ENCODE data around the gene PARD3.

The PARD3 gene

DNA sequence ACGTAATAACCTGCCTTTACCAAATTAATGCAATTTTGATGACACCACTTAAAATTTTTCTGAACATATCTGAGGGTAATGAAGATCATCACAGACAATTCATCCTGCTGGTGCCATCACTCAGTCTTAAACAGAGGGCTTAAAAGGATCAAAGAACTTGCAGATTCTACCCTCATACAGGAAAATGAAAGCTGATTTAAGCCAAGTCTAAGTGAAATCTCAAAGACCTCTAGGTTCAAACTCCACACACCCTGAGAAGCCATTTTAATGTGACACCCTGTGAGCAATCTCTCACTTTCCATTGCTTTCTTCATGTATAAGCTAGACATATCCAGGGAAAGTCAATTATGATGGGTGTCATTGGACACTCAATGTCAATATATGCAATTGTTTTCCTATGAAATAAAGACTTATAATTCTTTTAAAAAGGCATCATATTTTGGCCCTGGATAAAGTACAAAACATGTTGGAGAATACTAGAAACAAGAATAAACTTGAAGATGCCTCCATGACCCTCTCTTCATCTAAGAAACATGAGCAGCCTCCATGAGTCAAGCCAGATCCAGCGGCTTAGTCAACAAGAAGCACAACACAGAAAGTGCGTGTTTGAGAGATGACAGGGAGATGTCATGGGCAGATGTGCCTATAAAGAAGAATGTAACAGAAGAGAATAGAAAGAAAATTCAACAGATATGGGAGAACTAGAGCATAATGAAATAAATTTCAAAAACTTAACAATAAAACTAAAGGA, 291.9 kb downstream of the PARD3 start:
- no peak for DNase-seq

DNA sequence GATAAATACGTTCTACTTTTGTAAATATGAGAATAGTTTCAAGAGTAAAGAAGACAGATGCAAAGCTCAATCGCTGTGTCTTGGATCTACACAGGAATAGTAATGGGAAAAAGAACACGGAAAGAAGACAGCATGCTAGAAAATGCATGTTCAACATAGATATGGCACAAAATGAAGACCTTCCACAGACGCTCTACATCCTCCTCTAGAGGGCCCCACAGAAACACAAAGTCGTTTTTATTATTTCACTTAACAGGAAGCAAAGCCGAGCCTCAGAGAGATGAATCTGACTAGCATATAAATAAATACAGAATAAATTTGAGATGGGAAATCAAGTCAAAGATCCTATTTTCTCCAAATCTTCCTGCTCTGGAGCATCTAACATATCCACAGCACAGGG, 292.6 kb downstream of the PARD3 start:
- DNase-seq = no peak

DNA sequence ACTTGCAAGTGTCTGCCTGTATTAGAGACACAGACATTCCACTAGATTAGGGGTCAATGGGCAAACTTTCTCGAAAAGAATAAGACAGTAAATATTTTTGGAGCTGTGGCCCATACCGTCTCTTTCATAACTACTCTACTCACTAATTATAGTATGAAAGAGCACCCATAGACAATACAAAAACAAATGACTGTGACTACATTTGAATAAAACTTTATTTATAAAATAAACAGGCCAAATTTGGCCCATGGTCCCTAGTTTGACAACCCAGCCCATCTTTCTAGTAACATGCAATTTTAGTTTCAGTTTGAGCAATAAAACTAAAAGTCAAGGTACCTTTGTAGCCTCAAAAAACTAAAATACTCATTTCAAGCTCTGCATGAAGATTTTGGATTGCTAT, 294.6 kb downstream of the PARD3 start:
- DNase-seq = no peak

DNA sequence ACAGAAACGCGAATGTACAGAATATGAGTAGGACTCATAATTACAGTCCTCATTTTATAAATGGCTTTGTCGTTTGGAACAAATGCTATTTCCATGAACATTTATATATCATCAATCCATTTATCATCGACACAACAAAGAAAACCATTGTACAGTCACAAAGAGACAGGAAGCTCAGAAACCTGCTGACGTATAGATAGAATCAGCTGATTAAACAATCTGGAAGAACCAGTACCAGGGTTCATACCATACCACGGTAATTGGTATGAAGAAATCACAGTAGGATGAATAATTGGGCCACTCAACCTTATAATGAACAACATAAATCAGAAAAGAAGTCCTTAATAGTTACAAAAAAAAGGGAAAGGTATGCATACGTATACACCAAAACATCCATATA, 295.0 kb downstream of the PARD3 start:
- no peak for DNase-seq

DNA sequence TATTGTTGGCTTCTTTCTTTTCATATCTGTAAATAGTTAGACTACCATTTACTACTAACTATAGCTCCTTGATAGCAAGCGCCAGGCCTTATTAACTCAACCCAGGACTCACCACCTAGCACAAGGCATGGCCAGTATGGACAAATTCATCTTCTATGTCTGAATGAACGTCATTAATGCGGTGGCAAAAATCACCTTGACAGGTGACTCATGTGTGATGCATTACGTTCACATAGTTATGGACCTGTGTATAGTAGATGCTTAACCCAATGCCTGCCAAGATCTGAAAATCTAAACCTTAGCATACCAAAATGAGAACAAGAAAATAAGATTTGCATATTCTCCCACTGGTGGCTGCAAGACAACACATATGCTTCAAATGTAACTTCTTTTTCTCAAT, 300.8 kb downstream of the PARD3 start:
- DNase-seq = no peak

DNA sequence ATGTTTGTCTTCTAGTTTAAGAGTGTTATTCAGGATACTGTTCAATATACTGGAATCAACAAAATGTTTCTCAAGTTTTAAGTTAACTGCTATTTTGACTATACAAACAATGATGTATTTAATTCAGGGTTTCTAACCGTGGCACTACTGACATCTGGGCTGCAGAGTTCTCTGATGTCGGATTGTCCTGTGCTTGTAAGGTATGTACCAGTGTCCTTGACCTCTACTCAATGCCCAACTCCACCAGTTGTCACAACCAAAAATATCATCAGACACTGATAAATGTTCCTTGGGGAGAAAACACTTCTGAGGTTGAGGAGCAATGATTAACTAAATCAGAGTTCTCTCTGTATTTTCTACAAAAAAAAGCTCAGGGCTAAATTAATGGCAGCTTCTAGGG, 301.5 kb downstream of the PARD3 start:
- no peak for DNase-seq

DNA sequence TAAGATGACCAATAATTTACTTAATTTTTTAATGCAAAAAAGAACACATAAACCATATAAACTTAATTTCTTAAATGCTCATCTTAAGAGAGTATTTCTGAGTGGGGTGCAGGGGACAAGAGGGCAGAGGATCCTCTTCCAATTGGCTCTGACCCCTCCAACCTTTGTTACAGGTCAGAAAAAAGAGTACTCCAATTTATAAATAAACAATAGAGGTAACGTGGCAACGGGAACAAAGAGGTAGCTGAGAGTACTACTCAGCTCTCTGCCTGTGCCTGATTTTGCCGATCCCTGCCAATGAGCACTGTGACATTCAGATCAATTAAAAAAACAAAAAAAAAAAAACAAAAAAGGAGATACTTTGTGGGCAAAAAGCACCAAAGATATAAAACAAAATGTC, 307.9 kb downstream of the PARD3 start:
- DNase-seq = no peak

DNA sequence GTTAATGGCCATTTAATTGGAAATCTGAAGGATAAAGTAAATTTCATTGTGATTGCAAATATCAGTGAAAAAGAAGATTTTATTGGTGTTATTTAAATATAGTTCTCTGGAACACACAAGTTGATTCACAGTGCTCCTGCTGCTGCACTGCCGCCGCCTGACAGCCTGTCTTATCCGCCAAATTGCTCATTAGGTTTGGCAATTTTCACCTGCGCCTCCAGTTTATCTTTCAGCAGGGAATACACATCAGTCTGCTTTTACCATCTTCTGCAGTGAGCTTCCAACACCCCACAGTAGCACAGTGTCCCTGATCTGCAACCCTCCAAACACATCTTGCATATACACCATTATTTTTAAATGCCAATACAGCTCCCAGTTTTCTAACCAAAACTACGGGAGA, 308.3 kb downstream of the PARD3 start:
- no peak for DNase-seq

DNA sequence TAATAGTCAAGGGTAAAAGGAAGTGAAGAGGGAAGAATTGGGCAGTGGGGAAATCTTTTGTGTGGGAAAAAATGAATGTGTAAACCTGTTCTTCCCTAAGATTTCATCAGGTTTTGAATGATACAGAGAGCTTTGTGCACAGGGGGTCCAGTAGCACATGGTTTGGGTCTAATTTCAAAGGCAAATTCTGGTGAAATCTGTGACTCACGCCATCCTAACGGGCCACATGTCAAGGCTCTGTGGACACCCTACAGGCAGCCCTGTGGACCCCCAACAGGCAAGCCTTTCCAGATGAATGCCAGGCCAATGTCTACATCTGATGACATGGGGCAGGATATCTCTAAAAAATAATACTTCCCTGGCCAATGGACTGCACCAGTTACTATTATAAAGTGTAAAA, 309.8 kb downstream of the PARD3 start:
- no peak for DNase-seq

DNA sequence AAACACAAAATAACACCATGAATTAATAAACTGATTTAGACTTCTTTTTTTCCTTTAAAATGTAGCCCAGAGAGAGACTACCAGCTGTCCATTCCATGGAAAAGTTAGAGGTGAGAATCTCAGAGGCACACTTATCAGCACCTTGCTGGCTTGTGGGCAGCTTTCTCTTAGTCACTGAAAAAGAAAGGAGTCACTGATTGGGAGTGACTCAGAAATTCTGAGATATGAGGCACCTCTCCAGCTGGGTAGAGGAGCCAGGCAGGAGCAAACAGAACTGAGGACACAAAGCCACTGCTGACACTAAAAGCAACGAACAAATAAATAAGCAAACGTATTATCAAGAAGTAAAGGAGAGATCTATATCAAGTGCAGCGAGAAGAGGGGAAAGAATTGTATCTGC, 310.6 kb downstream of the PARD3 start:
- no peak for DNase-seq

DNA sequence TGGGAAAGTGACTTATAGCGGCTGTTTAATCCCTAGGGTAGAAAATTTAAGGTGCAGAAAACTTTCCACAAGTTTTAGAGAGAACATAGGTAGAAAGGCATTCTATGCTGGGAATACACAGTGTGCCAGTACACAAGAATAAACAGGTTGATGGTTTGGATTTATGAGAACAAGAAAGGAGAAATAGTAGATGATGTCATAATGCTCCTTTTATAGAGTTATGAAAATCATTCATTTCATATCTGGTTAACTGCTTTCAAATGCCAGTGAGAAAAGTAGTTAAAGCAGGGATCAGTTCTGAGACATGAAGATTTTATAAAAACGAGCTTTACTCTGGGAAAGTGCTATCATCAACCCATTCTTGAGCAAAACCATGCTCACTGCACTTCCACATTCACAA, 311.4 kb downstream of the PARD3 start:
- DNase-seq = no peak

DNA sequence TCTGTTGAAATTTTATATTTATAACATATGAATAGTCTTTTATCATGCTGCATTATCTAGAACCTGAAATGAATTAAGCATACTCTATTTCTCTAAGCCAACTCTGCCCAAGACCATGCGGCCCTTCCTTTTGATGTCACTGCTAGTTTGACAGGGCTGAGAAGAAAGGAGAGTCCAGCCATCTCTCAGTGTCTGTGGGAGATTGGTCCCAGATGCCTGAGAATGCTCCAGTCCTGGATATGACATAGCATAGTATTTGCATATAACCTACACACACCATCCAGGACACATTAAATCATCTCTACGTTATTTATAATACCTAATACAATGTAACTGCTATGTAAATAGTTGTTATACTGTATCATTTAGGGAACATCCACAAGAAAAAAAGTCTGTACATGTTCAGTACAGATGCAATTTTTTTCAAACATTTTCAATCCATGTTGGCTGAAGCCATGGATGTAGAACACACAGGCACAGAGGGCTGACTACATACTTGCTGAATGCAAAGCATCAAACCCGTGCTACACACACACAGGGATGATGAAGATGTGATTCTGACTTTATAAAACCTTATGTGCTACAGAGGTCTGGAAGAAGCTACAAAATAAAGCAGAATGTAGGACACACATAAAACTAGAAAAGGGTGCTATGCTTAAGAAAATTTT, 315.4 kb downstream of the PARD3 start:
- DNase-seq = no peak

DNA sequence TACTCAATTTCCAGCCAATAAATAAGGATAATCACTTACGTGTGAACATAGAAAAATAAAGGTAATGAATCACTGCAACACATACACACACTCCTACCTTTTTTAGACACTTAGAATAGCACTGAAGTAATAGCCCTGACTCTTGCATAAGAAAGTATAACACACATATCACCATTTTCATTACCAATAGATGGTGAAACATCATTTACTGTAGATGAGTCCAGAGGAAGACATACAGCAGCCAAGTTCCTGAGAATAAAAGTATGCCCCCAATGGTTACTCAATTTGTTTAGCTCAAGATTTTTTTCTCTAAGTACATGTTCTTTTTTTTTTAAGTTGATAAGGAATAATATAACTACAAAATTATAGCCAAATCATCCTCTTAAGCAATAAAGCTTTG, 316.3 kb downstream of the PARD3 start:
- no peak for DNase-seq

DNA sequence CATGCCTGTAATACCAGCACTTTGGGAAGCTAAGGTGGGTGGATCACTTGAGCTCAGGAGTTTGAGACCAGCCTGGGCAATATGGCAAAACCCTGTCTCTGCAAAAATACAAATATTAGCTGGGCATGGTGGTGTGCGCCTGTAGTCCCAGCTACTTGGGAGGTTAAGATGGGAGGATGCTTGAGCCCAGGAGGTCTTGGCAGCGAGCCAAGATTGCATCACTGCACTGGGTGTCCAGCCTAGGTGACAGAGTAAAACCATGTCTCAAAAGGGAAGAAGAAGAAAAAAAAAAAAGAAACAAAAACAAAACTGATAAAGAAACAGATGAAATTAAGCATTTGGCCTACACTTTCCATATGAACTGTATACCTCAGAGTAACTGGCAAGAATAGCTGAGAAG, 319.2 kb downstream of the PARD3 start:
- no peak for DNase-seq

DNA sequence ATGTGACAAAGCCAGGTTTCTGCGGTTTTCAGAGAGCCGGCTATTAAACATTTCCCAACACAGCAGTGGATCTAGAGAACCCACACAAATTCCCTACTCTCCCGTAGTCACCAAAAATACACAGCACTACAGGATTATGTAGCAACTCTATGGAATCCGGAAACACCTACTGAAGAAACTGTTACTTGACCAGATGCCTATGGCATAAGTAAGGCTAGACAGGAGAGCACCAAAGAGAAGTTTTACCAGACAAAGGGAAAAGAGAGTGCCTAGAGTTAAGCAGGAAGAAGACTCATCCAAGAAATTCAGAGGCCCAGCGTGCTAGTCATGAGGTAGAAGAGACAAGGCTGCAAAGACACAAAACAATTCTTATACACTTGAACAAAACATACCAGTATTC, 321.1 kb downstream of the PARD3 start:
- DNase-seq = no peak

DNA sequence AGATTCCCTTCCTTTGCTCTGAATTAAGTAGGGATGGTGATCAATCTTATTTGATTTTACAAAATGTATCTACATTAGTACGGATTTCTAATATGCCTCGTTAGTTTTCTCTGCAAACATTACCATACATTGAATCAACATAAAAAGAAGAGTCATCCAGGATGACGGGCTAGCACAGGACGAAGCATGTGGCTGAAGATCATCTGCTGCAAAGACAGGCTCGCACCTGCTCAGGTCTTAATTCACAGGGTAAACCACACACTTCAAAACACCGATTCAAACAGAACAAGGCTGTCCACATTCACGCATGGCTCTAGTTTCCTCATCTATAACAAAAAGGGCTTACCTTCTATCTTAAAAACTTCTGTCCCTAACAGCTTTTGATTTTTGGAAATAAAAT, 323.0 kb downstream of the PARD3 start:
- DNase-seq = no peak

DNA sequence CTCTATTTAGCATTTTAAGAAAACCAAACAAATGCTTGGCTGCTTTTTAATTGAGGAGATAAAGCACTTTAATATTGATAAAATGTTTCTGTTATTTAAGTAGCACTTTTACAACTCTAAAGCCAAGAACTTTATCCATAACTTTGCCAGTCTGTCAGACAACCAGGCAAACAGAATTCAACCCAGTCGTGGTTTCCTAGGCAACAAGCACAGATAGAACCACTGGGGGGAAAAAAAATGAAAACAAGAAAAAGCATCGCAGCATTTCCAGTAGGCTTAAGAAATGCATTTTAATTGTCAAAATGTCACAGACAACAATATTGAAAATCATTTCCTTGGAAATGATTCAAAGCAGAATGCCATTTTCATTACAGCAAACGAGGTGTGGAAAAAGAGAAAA, 323.4 kb downstream of the PARD3 start:
- no peak for DNase-seq

DNA sequence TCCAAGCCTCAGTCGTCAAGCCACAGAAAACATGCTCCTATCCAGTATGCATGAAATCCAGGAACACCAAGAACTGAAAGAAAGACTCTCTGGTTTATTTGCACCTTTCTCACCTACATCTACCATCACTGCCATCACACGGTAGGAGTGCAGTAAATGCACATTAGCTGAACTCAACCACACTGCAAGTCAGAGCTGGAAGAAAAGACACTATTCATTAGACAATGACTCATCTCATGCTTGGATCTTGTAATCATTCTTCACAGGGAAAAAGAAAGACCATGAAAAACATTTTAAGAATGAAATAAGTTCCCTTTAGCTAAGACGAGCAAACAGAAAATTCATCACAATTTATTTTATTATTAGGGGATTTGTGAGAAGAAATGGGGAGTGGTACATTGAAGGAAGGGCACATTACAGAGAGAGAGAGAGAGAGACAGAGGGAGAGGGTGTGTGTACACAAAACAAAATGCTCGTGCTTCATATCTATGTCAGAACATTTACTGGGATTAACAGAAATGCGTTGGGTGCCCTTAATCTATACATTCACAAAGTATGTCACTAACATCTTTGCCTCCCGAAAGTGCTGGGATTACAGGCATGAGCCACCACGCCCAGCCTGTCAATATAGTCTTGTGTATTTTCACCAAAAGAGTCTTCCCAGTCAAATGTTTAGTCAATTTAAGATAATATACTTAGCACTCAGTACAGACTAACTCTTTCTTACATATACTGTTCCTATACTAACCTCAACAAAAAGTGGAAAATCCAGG, 324.9 kb downstream of the PARD3 start:
- no peak for DNase-seq

DNA sequence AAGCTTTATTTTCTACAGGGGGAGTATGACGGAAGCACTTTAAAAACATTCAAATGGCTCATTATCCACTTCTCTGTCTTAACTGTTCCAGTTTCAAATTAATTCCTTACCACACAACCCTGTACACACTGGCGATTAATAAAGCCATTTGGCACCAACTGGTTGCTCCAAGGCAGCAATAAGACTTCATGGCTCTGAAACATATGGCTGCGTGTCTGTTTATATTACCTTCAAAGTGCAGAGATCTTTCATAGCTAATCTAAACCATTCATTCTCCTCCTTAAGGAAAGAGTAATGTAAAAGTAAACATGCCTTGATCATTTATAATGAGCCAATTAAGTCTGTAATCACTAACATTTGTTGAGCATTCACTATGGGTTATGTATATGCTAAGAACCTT, 325.7 kb downstream of the PARD3 start:
- DNase-seq = no peak

DNA sequence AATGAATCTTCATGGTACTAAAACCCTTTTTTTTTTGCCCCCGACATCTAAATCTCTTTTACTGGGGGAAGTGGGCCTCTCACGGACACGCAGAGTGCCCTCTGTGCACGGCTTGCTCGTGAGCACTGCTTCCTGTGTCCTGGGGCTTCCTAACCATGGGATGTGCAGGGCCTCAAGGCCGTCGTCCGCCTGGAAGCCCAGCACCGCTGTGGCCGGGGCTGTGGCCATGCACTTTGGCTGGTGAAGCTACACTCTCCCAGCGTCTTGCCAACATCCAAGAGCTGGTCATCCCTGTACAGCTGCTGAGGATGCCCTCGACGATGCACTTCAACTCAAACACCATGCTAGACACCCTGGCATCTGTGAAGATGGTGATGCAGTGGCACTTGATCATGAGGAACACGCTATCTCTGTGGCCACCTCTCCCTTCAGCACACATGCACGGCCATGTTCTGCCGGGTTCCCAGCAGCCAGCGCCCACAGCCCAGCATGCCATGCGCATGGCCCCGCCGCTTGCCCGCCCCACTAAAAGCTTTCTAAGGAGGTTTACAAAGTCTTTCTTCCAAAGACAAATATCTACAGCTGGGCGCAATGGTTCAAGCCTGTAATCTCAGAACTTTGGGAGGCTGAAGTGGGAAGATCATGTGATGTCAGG, 326.5 kb downstream of the PARD3 start:
- no peak for DNase-seq

DNA sequence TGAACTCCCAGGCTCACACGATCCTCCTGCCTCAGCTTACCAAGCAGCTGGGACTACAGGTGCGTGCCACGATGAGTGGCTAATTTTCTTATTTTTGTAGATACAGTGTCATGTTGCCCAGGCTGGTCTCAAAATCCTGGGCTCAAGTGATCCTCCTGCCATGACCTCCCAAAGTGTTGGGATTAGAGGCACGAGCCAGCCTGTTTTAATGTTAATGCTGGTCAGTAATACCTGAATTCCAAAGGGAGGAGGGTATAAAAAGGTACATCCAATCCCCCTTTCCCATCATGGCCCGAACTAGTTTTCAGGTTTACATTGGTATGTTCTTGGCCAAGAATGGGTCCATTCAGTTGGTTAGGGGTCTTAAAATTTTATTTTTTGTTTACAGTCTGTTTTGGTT, 329.1 kb downstream of the PARD3 start:
- DNase-seq = no peak

DNA sequence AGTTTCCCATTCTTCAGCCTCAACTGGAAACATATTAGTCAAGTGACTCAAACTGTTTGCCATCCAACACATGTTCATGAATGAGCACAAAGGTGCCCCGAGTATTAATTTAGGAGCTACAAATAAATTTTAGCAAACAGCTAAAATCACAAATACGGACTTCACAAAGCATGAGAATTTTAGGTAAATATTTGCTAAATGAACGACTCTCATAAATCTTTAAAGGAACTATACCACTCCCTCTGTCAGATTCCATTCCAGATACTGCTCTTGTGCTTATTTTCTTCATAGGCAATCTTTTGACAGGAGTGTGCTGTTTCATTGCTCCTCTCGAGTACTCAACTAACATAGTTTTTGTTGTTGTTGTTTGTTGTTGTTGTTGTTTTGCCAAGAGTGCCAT, 330.9 kb downstream of the PARD3 start:
- no peak for DNase-seq

DNA sequence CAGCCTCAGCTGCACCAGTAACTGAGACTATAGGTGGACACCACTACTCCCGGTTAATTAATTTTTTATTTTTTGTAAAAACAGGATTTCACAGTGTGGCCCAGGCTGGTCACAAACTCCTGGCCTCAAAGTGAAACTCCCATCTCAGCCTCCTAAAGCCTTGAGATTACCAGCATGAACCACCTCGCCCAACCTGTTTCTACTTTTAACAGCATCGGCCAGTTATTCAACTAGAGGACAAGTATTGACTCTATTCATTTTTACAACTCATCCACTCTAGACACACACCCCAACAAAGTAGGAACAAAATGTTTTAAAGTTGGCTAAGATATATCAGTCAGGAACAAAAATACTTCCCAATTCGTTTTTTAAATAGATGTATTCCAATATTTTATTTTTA, 334.8 kb downstream of the PARD3 start:
- DNase-seq = no peak

All from stimulated activated CD4-positive, alpha-beta T cell treated with anti-CD3 and anti-CD28 coated beads, Interleukin-12 subunit alpha, Interleukin-12 subunit beta, amount 100 ng/mL, for 4 hours (primary cell).